ENCODE data around the gene PPP4R3B.

The PPP4R3B gene

GRCh38 chr2:55617175-55618024, at the start of gene PPP4R3B:
TSS of gene PPP4R3B (minus strand) at chr2:55617622. CDS start at chr2:55617285, 337 bp downstream.
- TF ChIP-seq CTCF (IDR thresholded peaks at IDR 0.05; ENCODE audit: low read depth, low read length): peak; percentile 36
- peak; percentile 100 for DNase-seq (ENCODE audit: low read depth, low spot score)
- peak within 1 kb of the TSS; percentile 98 for H3K4me3 ChIP-seq (ENCODE audit: low read depth, low read length)
- in situ Hi-C loops (cut with HindIII; ENCODE audit: low sequenced_read_pairs): no loop called here

DNA sequence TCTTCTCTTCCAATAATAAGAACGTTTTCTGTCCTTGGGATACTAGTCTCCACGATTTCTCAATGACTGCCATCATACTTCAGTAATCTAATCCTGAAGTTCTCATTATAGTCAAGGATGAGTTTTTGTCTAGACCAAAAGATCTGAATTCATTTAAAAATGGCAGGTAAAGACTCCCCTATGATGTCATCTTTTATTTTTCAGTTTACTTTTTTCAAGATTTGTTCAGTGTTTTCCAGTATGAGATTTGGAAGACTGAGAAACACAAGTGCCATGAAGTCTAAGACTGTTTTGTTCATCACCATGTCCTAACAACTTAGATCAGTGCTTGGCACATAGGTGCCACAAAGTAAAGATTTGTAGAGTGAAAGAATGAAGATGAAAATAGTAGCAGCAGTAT, 35.8 kb upstream of the PPP4R3B start:
- no peak for DNase-seq (ENCODE audit: low read depth, low spot score)
- in situ Hi-C loops (cut with HindIII; ENCODE audit: low sequenced_read_pairs): no loop called here
- TF ChIP-seq CTCF (IDR thresholded peaks at IDR 0.05; ENCODE audit: low read depth, low read length): no peak
- no peak overlapping the region for H3K4me3 ChIP-seq (ENCODE audit: low read depth, low read length)

GRCh38 chr2:55649211-55649610, 31.8 kb upstream of the PPP4R3B start:
- in situ Hi-C loops (cut with HindIII; ENCODE audit: low sequenced_read_pairs): no loop called here
- no peak for TF ChIP-seq CTCF (IDR thresholded peaks at IDR 0.05; ENCODE audit: low read depth, low read length)
- no peak for DNase-seq (ENCODE audit: low read depth, low spot score)
- no peak overlapping the region for H3K4me3 ChIP-seq (ENCODE audit: low read depth, low read length)

- H3K4me3 ChIP-seq (ENCODE audit: low read depth, low read length): no peak overlapping the region
- in situ Hi-C loops (cut with HindIII; ENCODE audit: low sequenced_read_pairs): no loop called here
- DNase-seq (ENCODE audit: low read depth, low spot score): no peak
- no peak for TF ChIP-seq CTCF (IDR thresholded peaks at IDR 0.05; ENCODE audit: low read depth, low read length)
Measured at GRCh38 chr2:55636831-55637230, 19.4 kb upstream of the PPP4R3B start.

DNA sequence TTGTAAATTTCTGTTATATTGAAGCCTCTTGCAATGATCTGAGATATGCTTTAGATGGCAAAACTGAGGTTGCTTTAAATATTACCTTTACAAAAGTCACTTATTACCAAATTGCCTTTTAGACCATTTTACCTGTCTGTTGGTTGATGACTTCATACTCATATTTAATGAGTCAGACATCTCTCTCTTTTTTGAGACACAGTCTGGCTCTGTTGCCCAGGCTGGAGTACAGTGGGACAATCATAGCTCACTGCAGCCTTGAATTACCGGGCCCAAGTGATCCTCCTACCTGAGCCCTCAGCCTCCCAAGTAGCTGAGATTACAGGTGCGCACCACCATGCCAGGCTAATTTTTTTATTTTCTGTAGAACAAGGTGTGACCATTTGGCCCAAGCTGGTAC, 11.5 kb upstream of the PPP4R3B start:
- no peak for TF ChIP-seq CTCF (IDR thresholded peaks at IDR 0.05; ENCODE audit: low read depth, low read length)
- in situ Hi-C loops (cut with HindIII; ENCODE audit: low sequenced_read_pairs): no loop called here
- H3K4me3 ChIP-seq (ENCODE audit: low read depth, low read length): no peak overlapping the region
- no peak for DNase-seq (ENCODE audit: low read depth, low spot score)

- in situ Hi-C loops (cut with HindIII; ENCODE audit: low sequenced_read_pairs): no loop called here
- no peak for DNase-seq (ENCODE audit: low read depth, low spot score)
- no peak overlapping the region for H3K4me3 ChIP-seq (ENCODE audit: low read depth, low read length)
- TF ChIP-seq CTCF (IDR thresholded peaks at IDR 0.05; ENCODE audit: low read depth, low read length): no peak
Measured at GRCh38 chr2:55627915-55628314, 10.5 kb upstream of the PPP4R3B start.

Measured in astrocyte of the spinal cord (primary cell).